GM12878 (cell line): ENCODE data around the gene PTPN12. TPM values are rescaled to one million over a fixed set of nuclear protein-coding genes. Genes with fewer than 3 reads are reported as not detected.

Experiments used
- ATAC-seq: fragments of 200-7000 bp; cut with Tn5 transposase; 3 replicates; pipeline ENCODE4 v1.9.1; 2020; ENCODE audit warnings: mild to moderate bottlenecking, moderate library complexity
- BruUV-seq: library from RNA; stranded (reverse); fragments of 400-500 nt; replicated peaks from 2 replicates; lab custom pipeline; 2021; lab: Mats Ljungman, UMichigan
- CTCF ChIA-PET: fragments of 300-600 bp; sonication (Branson Sonifier 250); formaldehyde crosslinking; extraction: SDS; loops from one replicate; lab custom pipeline; 2021; ENCODE audit warnings: inconsistent platforms; lab: Yijun Ruan, JAX
- POLR2A ChIA-PET: fragments of 350-600 bp; formaldehyde crosslinking; extraction: SDS; loops from one replicate; lab custom pipeline; 2021; ENCODE audit warnings: inconsistent platforms; lab: Charles Lee
- RAD21 ChIA-PET: fragments of 300-600 bp; sonication (Branson Sonifier 250); formaldehyde crosslinking; loops from one replicate; lab custom pipeline; 2023; ENCODE audit warnings: antibody characterized with exemption; ENCODE audit not compliant: unreplicated experiment; lab: Charles Lee
- SMC1A ChIA-PET: fragments of 300-600 bp; sonication (Branson Sonifier 250); formaldehyde crosslinking; loops from one replicate; lab custom pipeline; 2023; ENCODE audit not compliant: unreplicated experiment, uncharacterized antibody; lab: Charles Lee
- DNase-seq: peaks from one replicate; pipeline ENCODE4 v3.0.0-alpha.2; 2011; ENCODE audit warnings: low read depth, low spot score
- FAIRE-seq: peaks from 3 replicates; lab custom pipeline; 2011; peaks lifted over from hg19 to GRCh38; lab: Jason Lieb, UNC
- H2AFZ ChIP-seq: 2 replicates; pipeline ENCODE4 v1.6.0; 2011; ENCODE audit warnings: low read depth, low read length, control low read depth; ENCODE audit not compliant: control insufficient read depth
- H3K27ac ChIP-seq: 2 replicates; pipeline ENCODE4 v1.5.1; 2011; ENCODE audit warnings: control low read depth; ENCODE audit not compliant: control insufficient read depth, insufficient read depth
- H3K27me3 ChIP-seq, 2 experiments: replicated peaks in 1 of 2; 2 replicates each; pipeline versions ENCODE4 v1.6.0 to v1.6.1; 2011; ENCODE audit warnings: low read length in 1 of 2; ENCODE audit not compliant: control insufficient read depth in 2 of 2, insufficient read depth in 2 of 2
- H3K36me3 ChIP-seq, 2 experiments: 2 replicates each; pipeline ENCODE4 v1.5.1; 2011; ENCODE audit warnings: low read length in 1 of 2; ENCODE audit not compliant: control insufficient read depth in 2 of 2, insufficient read depth in 2 of 2
- H3K4me1 ChIP-seq: 2 replicates; pipeline ENCODE4 v1.6.1; 2011; ENCODE audit warnings: mild to moderate bottlenecking, low read length, moderate library complexity, mixed read lengths; ENCODE audit not compliant: control insufficient read depth, insufficient read depth
- H3K4me2 ChIP-seq: 2 replicates; pipeline ENCODE4 v1.6.0; 2011; ENCODE audit warnings: control low read depth; ENCODE audit not compliant: control insufficient read depth, insufficient read depth
- H3K4me3 ChIP-seq: fragments of 200-600 bp; sonication (generic); 2 replicates; pipeline ENCODE4 v1.5.1; 2016
- H3K79me2 ChIP-seq: 2 replicates; pipeline ENCODE4 v1.6.0; 2011; ENCODE audit warnings: low read length; ENCODE audit not compliant: control insufficient read depth, insufficient read depth
- H3K9ac ChIP-seq: 2 replicates; pipeline ENCODE4 v1.8.0; 2011; ENCODE audit warnings: low read length, control low read depth, mixed read lengths; ENCODE audit not compliant: control insufficient read depth, insufficient read depth
- H3K9me3 ChIP-seq: replicated peaks from 3 replicates; pipeline ENCODE4 v1.5.1; 2011; ENCODE audit warnings: mild to moderate bottlenecking, low read length; ENCODE audit not compliant: control insufficient read depth, insufficient read depth
- H4K20me1 ChIP-seq: 2 replicates; pipeline ENCODE4 v1.6.0; 2011; ENCODE audit not compliant: control insufficient read depth, insufficient read depth
- JUNB ChIP-seq: IDR thresholded peaks from 2 replicates; pipeline ENCODE4 v1.6.1; 2016; ENCODE audit warnings: antibody characterized with exemption, mild to moderate bottlenecking
- NFXL1 ChIP-seq: fragments of 450-650 bp; IDR thresholded peaks from 2 replicates; pipeline ENCODE4 v1.6.1; 2017; ENCODE audit warnings: antibody characterized with exemption, mild to moderate bottlenecking, borderline replicate concordance
- WGBS: methylation state at CpG from one replicate; pipeline ENCODE4 v1.1.6; 2016; ENCODE audit warnings: low lambda C conversion rate; ENCODE audit not compliant: insufficient replicate concordance, insufficient coverage; ENCODE audit errors: missing lambda C conversion rate; 5-methylcytosine and 5-hydroxymethylcytosine counted together
- in situ Hi-C: fragments of 300-500 bp; cut with MboI; formaldehyde crosslinking; loops from 9 replicates; pipeline ENCODE4 v1.14.3; 2018; ENCODE audit warnings: mixed read lengths
- intact Hi-C: fragments of 100-400 bp; cut with micrococcal nuclease; formaldehyde crosslinking; loops from one replicate; pipeline ENCODE4 v1.14.2; 2022; ENCODE audit not compliant: unreplicated experiment
- polyA plus RNA-seq, 11 experiments: library from polyadenylated mRNA; depleted of rRNA in 4 of 11; unstranded in 6 of 11; stranded (reverse) in 5 of 11; fragments of >200 nt; fragmentation: Nextera tagmentation in 4 of 11; fragmentation: Illumina TruSeq in 1 of 11; extraction: Ambion mirVana in 4 of 11; extraction: Trizol in 1 of 11; gene quantifications; 1 replicate in 1 of 11; 2 replicates in 10 of 11; pipeline versions ENCODE4 v1.2.1 to v1.2.3, GENCODE V29; 2011 to 2016; ENCODE audit warnings: inconsistent platforms in 2 of 11, missing spikeins in 2 of 11, low read depth in 1 of 11
- total RNA-seq, 4 experiments: library from RNA; depleted of rRNA in 3 of 4; stranded (reverse); fragments of >200 nt in 3 of 4; fragmentation: Illumina TruSeq in 1 of 4; extraction: Trizol in 1 of 4; gene quantifications; 2 replicates each; pipeline versions ENCODE4 v1.2.1 to v1.2.3, GENCODE V29; 2013 to 2021
- TF ChIP-seq, protein P1 (sequence below): fragments of 450-650 bp; IDR thresholded peaks from 2 replicates; pipeline ENCODE4 v1.6.1; 2017; ENCODE audit warnings: mild to moderate bottlenecking
- TF ChIP-seq, protein P2 (sequence below): IDR thresholded peaks from 2 replicates; pipeline ENCODE4 v1.6.1; 2011; ENCODE audit warnings: borderline replicate concordance, low read depth, mild to moderate bottlenecking, moderate library complexity, mixed read lengths, low read length; ENCODE audit not compliant: insufficient read depth; ENCODE audit errors: extremely low read length

Gene PTPN12
- total and polyA plus RNA-seq, 10 of the 15 experiments (the other 5 are each of a cell fraction or from before 2014, with no cell fraction given) = 6.6 to 52.9 (median 17.4) TPM

DNA sequence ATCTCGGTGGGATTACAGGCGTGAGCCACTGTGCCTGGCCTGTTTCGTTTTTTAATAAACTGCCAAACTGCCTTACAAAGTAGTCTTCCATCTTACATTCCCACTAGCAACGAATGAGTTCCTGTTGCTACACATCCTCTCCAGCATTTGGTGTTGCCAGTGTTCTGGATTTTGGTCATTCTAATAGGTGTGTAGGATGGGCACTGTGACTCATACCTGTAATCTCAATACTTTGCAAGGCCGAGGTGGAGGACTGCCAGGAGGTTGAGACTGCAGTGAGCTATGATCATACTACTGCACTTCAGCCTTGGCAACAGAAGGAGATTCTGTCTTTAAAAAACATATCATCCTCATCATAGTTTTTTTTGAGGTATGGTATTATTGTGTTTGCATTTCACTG, 137.8 kb downstream of the PTPN12 start:
- in situ Hi-C loops = no loop called here
- H3K27me3 ChIP-seq = no peaks in the 10 kb centered on the region

DNA sequence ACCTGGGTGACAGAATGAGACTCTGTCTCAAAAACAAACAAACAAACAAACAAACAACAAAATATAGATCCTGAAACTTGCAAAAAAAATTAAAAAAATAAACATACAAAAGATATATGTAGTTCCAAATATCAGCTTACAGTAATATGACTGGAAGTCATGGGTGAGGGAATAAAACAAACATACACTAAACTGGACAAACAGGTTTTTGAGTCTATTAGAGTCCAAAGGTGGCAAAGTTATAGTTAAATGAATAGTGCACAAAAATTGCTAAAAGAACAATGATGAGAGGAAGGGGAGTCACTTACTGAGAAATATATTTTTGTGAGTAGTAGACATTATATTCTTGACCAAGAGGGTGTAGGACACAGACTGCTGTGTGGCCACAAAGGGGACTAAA, 142.5 kb downstream of the PTPN12 start:
- DNase-seq (no peak), FAIRE-seq (no peak), ATAC-seq (no peak)
- Histone ChIP-seq H3K4me2 (no peak overlapping the region), H3K79me2 (no peaks in the 10 kb centered on the region), H3K27me3 (no peaks in the 10 kb centered on the region), H3K36me3 (no peaks in the 10 kb centered on the region), H3K9me3 (no peaks in the 10 kb centered on the region), H3K4me3 (no peak overlapping the region), H4K20me1 (no peaks in the 10 kb centered on the region), H3K27ac (no peak overlapping the region), H3K9ac (no peak overlapping the region), H2AFZ (no peak overlapping the region), H3K4me1 (no peaks in the 10 kb centered on the region)
- BruUV-seq = no TSS peak
- intact Hi-C loops = no loop called here
- TF ChIP-seq, protein P1, sequence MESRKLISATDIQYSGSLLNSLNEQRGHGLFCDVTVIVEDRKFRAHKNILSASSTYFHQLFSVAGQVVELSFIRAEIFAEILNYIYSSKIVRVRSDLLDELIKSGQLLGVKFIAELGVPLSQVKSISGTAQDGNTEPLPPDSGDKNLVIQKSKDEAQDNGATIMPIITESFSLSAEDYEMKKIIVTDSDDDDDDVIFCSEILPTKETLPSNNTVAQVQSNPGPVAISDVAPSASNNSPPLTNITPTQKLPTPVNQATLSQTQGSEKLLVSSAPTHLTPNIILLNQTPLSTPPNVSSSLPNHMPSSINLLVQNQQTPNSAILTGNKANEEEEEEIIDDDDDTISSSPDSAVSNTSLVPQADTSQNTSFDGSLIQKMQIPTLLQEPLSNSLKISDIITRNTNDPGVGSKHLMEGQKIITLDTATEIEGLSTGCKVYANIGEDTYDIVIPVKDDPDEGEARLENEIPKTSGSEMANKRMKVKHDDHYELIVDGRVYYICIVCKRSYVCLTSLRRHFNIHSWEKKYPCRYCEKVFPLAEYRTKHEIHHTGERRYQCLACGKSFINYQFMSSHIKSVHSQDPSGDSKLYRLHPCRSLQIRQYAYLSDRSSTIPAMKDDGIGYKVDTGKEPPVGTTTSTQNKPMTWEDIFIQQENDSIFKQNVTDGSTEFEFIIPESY = no peak
- TF ChIP-seq, protein P2, sequence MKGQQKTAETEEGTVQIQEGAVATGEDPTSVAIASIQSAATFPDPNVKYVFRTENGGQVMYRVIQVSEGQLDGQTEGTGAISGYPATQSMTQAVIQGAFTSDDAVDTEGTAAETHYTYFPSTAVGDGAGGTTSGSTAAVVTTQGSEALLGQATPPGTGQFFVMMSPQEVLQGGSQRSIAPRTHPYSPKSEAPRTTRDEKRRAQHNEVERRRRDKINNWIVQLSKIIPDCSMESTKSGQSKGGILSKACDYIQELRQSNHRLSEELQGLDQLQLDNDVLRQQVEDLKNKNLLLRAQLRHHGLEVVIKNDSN = no peak
- POLR2A ChIA-PET = interaction anchor here (0.7 kb wide), 1 partner anchor 15 kb away, joined by 3 read pairs; no protein-coding TSS in a partner anchor
- CTCF ChIA-PET = interaction anchor here (0.5 to 0.8 kb wide), 2 partner anchors 21 to 636 kb away, joined by 3 read pairs; no protein-coding TSS in a partner anchor
- SMC1A ChIA-PET = no interaction called here
- in situ Hi-C loops = no loop called here
- RAD21 ChIA-PET = interaction anchor here (0.7 kb wide), 1 partner anchor 668 kb away, joined by 3 read pairs; no protein-coding TSS in a partner anchor

More for the DNA sequence above, 137.8 kb downstream of the PTPN12 start:
- intact Hi-C loops = loop anchor here (5.0 kb wide), 1 partner anchor 82 kb away; no protein-coding TSS in a partner anchor
- H2AFZ ChIP-seq = no peak overlapping the region
- TF ChIP-seq JUNB = peak; percentile 41; the same call in 1 of the 2 replicates
- TF ChIP-seq NFXL1 = no peak
- TF ChIP-seq, all 136 proteins: peak for 1
- ChIA-PET POLR2A (interaction anchor here (0.7 kb wide), 1 partner anchor 367 kb away, joined by 3 read pairs; no protein-coding TSS in a partner anchor), SMC1A (interaction anchor here (1.2 to 1.9 kb wide), 4 partner anchors 10 to 127 kb away, joined by 3 to 6 read pairs (median 4); no protein-coding TSS in a partner anchor), CTCF (interaction anchor here (0.7 to 2.2 kb wide), 6 partner anchors 10 to 83 kb away, joined by 3 to 13 read pairs (median 5); no protein-coding TSS in a partner anchor), RAD21 (interaction anchor here (1.2 kb wide), 1 partner anchor 85 kb away, joined by 6 read pairs; no protein-coding TSS in a partner anchor)
- Histone ChIP-seq H3K4me2 (no peak overlapping the region), H4K20me1 (no peaks in the 10 kb centered on the region), H3K36me3 (no peaks in the 10 kb centered on the region), H3K9me3 (no peaks in the 10 kb centered on the region), H3K4me3 (no peak overlapping the region), H3K79me2 (no peaks in the 10 kb centered on the region), H3K4me1 (no peaks in the 10 kb centered on the region), H3K27ac (no peak overlapping the region), H3K9ac (no peak overlapping the region)
- peak; percentile 74 for ATAC-seq
- no peak for FAIRE-seq
- WGBS = 61% methylated on average over 5 of the region's 5 CpGs
- BruUV-seq = no TSS peak
- DNase-seq = no peak
